Panc1 (cell line): ENCODE results near the gene CREBZF.

ENCODE experiments used
- POLR2AphosphoS5 ChIP-seq: IDR thresholded peaks from 2 replicates; pipeline ENCODE4 v1.6.1; 2012; ENCODE audit warnings: mild to moderate bottlenecking, low read depth, low read length, moderate library complexity
- TF ChIP-seq, protein P1 (sequence below): fragments of 450-650 bp; IDR thresholded peaks from 2 replicates; pipeline ENCODE4 v1.5.1; 2017; ENCODE audit warnings: mild to moderate bottlenecking

DNA sequence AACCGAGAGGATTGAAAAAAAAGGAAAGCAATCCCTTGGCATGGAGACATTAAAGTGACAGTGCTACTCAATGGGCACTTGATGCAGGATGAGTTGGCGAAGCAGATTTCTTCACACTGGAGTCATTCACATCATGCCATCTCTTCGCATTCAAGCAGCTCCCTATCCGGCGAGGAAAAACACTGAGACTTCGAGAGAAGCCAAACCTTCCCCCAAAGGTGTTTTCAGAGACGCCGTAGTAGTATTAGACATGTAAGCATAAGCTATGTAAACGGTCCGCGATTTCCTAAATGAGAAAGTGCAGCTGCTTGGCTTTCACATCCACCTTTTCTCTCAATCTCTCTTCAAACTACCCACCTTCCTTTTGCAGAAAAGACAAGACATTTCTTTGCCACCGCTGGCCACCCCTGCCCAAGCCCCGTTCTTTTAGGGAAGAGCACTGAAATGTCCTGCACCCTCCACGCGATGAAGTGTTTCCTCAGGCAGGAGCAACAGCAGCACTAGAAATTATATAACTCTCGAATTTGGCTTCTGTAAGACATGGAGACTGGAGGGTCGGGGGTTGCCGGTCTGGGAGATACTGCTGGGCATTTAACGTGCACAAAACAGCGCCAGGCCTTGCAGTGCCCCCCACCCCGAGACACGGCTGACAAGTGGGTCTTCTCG, 37.5 kb downstream of the CREBZF start, which contains the start of gene DLG2:
- no peak for TF ChIP-seq POLR2AphosphoS5
- TF ChIP-seq, protein P1, sequence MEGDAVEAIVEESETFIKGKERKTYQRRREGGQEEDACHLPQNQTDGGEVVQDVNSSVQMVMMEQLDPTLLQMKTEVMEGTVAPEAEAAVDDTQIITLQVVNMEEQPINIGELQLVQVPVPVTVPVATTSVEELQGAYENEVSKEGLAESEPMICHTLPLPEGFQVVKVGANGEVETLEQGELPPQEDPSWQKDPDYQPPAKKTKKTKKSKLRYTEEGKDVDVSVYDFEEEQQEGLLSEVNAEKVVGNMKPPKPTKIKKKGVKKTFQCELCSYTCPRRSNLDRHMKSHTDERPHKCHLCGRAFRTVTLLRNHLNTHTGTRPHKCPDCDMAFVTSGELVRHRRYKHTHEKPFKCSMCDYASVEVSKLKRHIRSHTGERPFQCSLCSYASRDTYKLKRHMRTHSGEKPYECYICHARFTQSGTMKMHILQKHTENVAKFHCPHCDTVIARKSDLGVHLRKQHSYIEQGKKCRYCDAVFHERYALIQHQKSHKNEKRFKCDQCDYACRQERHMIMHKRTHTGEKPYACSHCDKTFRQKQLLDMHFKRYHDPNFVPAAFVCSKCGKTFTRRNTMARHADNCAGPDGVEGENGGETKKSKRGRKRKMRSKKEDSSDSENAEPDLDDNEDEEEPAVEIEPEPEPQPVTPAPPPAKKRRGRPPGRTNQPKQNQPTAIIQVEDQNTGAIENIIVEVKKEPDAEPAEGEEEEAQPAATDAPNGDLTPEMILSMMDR: no peak
